Measurements from ENCODE around the gene DLGAP1.
"Not testable (repeated sequence)": the region's sequence is repeated elsewhere in the genome, so short reads cannot be mapped to it uniquely, and the experiment has no call there.

DLGAP1 gene

DNA sequence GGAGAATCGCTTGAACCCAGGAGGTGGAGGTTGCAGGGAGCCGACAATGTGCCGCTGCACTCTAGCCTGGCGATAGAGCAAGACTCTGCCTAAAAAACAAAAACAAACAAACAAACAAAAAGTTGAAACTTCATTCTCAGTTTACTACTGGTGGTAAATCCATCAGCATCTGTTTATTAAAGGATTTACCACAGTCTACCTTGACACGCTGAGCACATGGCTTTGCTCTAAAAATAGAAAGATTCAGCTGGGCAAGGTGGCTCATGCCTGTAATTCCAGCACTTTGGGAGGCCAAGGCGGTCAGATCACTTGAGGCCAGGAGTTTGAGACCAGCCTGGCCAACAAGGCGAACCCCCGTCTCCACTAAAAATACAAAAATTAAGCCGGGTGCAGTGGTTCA, 803.8 kb downstream of the DLGAP1 start:
- in situ Hi-C loops (cut with HindIII; ENCODE audit: low pct_unique_long_range_greater_than_20kb, low sequenced_read_pairs) = no loop called here
- TF ChIP-seq JUND (IDR thresholded peaks at IDR 0.05; ENCODE audit: low read depth) = no peak
- no peak for DNase-seq (ENCODE audit: low read depth in 1 of 2, low spot score in 1 of 2)

DNA sequence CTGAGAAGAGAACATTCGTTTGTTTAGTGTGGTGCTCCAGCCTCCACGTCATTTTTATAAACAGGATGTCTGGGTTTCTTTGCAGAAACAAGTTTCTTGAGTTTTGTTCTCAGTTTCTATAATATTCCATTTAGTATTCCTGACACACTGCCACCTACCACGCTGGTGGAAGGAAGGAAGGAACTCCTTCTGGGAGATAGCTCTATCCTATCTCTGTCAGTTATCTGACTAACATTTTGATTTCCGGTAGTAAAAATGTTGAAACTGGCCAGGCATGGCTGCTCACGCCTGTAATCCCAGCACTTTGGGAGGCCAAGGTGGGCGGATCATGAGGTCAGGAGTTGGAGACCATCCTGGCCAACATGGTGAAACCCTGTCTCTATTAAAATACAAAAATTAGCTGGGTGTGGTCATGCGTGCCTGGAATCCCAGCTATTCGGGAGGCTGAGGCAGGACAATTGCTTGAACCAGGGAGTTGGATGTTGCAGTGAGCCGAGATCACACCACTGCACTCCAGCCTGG, 804.5 kb downstream of the DLGAP1 start:
- DNase-seq (ENCODE audit: low read depth in 1 of 2, low spot score in 1 of 2); in situ Hi-C loops (cut with HindIII; ENCODE audit: low pct_unique_long_range_greater_than_20kb, low sequenced_read_pairs): not testable (repeated sequence)

DNA sequence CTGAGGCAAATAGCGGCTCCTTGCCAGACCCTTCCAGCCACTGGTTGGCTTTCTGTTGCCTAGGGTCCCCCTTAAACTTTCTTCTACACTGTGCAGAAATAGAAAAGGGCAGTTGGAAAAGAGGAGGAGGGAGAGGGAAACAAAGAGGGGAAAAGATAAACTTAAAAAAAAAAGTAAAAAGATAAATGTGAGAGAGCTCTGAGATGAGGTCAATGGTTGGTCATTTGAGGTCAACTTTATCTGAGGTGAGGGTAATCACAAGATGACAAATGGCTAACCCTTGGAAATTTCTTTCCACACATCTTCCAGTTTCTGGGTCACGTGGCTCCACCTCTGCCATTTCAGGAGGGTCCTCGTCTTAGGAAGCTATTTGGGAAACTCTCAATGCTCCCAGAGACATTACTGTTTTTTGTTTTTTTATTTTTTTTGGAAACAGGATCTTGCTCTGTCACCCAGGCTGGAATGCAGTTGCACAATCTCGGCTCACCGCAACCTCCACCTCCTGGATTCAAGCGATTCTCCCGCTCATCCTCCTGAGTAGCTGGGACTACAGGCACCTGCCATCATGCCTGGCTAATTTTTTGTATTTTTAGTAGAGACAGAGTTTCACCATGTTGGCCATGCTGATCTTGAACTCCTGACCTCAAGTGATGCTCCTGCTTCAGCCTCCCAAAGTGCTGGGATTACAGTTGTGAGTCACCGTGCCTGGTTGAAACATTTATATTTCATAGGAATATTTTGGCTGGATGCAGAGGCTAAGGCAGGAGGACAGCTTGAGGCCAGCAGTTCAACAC, 805.3 kb downstream of the DLGAP1 start:
- no peak for TF ChIP-seq JUND (IDR thresholded peaks at IDR 0.05; ENCODE audit: low read depth)
- DNase-seq (ENCODE audit: low read depth in 1 of 2, low spot score in 1 of 2) = no peak
- in situ Hi-C loops (cut with HindIII; ENCODE audit: low pct_unique_long_range_greater_than_20kb, low sequenced_read_pairs) = no loop called here

DNA sequence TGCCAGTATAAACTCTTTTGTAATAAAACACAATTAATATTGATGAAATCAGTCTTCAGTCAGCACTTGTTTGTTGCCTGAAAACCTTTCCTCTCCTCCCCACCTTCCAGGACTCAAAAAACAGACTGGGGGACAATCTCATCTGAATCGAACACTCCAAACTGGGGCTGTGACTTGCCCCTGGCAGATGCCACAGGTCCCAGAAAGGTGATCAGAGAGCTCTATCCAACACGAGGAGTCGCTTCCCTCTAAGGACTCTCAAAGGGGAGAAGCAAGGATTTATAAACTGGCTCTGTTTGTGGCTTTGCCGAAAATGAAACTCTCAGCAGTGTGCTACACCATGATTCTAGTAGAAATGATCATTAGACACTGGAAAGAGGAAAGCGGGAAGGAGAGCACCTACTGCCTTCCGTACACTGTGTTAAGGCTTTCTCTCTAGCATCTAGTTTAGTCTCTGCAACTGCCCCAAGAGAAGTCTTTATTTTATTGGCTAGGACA, 805.9 kb downstream of the DLGAP1 start:
- in situ Hi-C loops (cut with HindIII; ENCODE audit: low pct_unique_long_range_greater_than_20kb, low sequenced_read_pairs) = no loop called here
- DNase-seq (ENCODE audit: low read depth in 1 of 2, low spot score in 1 of 2) = no peak
- TF ChIP-seq JUND (IDR thresholded peaks at IDR 0.05; ENCODE audit: low read depth) = no peak

DNA sequence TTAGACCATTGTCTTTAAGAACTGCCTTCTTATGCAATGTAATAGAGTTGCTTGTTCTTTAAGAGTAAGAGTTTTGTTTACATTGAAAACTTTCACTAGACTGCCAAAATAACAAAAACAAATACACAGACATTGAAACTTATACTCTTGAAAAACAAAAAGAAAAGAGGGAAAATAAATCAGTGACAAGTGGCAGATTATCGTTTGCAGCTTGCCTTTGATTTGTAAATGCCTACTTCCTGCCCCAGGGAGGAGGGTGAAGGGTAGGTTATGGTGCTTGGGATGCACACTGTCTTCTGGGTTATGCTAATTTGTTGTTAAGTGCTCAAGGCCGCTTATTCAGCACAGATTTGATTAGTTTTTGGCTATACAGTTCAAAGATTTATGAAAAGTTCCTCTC, 806.5 kb downstream of the DLGAP1 start:
- in situ Hi-C loops (cut with HindIII; ENCODE audit: low pct_unique_long_range_greater_than_20kb, low sequenced_read_pairs) = no loop called here
- no peak for TF ChIP-seq JUND (IDR thresholded peaks at IDR 0.05; ENCODE audit: low read depth)

DNA sequence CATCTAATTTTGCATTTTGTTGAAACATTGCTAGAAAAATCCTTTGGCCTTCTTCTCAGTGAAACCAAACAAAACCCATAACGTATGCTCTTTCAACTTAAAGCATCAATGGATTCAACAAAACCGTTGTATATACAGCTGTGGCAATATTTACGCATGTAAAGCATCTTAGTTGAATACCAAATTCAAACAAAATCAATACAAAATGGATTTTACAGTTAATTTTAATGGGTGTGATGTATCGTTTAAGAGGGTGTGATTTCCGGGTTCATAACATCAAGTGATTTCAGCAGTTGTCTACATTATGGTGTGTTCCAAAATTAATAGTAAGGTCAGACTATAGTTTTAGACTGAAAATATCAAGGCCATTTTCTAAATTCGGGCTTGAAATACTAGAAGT, 806.9 kb downstream of the DLGAP1 start:
- in situ Hi-C loops (cut with HindIII; ENCODE audit: low pct_unique_long_range_greater_than_20kb, low sequenced_read_pairs) = no loop called here
- no peak for DNase-seq (ENCODE audit: low read depth in 1 of 2, low spot score in 1 of 2)
- no peak for TF ChIP-seq JUND (IDR thresholded peaks at IDR 0.05; ENCODE audit: low read depth)

More for the DNA sequence above, 806.5 kb downstream of the DLGAP1 start:
- DNase-seq (ENCODE audit: low read depth in 1 of 2, low spot score in 1 of 2) = no peak

DNA sequence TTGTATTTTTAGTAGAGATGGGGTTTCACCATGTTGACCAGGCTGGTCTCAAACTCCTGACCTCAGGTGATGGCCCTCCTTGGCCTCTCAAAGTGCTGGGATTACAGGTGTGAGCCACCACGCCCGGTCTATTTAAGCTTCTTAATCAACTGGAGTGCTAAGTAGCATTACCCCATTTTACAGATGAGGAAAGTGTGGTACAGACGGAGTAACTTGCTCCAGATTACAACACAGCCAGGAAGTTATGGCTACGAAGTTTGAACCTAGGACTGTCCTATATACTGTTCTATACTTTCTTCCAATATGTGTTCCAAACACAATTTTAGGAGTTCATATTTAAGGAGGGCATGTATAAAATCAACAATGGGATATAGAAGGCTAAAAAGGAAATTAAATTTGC, 807.5 kb downstream of the DLGAP1 start:
- no peak for DNase-seq (ENCODE audit: low read depth in 1 of 2, low spot score in 1 of 2)
- in situ Hi-C loops (cut with HindIII; ENCODE audit: low pct_unique_long_range_greater_than_20kb, low sequenced_read_pairs) = no loop called here
- TF ChIP-seq JUND (IDR thresholded peaks at IDR 0.05; ENCODE audit: low read depth) = no peak

DNA sequence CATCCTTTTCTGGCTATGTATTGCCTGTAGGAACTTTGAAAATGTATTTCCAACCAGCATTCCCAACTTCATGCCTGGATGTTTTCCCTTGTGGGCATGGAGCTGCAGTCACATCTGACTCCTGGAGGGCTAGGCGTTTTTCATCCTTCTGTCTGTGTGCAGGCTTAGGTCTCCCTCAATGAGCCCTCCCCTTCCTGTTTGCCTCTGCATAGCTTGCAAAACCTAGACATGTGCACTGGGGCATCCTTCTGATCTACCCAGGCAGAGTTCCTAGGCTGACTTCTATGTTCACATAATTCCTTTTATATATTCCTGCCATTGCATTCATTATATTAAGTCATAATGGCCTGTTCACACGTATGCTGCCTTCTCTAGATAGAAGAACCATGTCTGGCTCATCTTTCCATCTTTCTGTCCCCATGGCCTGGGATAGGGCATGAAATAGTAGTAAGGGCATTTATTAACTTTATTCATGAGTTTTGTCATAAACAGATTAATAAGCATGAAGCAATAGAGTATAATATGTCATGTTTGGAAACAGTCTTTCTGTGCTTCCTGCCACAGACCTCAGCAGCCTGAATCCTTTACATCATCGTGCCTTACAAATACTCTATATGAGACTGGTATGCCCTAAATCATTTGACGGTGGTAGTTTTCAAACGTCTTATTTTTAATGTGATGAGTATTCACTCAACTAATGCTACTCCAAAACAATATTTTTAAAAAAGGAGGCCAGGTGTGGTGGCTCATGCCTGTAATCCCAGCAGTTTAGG, 809.5 kb downstream of the DLGAP1 start:
- in situ Hi-C loops (cut with HindIII; ENCODE audit: low pct_unique_long_range_greater_than_20kb, low sequenced_read_pairs) = no loop called here
- DNase-seq (ENCODE audit: low read depth in 1 of 2, low spot score in 1 of 2) = no peak
- TF ChIP-seq JUND (IDR thresholded peaks at IDR 0.05; ENCODE audit: low read depth) = no peak

DNA sequence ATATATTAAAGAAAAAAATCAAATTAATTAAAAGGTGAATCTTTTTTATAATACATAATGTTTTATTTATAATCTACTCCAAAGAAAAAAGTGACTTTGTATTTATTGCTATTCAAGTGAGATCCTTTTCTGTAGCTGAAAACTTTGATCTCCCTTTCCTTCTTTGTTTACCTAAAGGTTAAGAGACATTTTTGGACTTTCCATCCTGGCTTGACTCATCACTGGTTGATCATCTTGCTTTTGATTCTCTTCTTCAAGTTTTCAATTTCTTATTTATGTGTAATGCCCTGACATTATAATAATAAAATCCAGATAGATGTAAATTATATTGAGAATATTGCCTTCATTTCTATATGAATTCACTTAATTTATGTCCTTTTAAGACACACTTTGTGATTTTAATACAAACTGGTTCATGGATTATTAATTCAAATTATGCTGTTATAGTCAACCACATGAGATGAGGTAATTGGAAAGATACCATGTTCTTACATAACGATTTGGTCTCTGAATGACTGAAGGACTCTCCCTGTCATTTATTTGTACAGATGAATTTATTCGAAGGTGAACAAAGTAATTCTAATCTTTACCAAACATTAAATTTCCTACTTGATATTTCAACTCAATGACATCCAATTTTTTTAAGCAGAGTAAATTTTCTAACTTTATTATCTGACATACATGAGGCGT, 820.7 kb downstream of the DLGAP1 start:
- no peak for TF ChIP-seq JUND (IDR thresholded peaks at IDR 0.05; ENCODE audit: low read depth)
- DNase-seq (ENCODE audit: low read depth in 1 of 2, low spot score in 1 of 2) = no peak
- in situ Hi-C loops (cut with HindIII; ENCODE audit: low pct_unique_long_range_greater_than_20kb, low sequenced_read_pairs) = no loop called here

DNA sequence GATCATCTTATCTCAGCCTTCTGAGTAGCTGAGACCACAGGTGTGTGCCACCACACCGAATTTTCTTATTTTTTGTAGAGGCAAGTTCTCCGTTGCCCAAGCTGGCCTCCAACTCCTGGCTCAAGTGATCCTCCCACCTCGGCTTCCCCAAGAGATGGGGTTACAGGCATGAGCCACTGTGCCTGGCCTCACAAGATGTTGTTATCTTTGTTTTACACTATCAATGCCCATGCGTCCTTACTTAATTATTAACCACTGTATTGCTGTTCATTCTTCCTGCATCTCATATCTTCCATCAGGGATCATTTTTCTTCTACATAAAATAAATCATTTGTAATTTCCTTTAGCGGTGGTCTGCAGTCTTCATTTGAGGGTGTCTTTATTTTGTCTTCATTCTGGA, 823.2 kb downstream of the DLGAP1 start:
- DNase-seq (ENCODE audit: low read depth in 1 of 2, low spot score in 1 of 2) = no peak
- in situ Hi-C loops (cut with HindIII; ENCODE audit: low pct_unique_long_range_greater_than_20kb, low sequenced_read_pairs) = no loop called here
- no peak for TF ChIP-seq JUND (IDR thresholded peaks at IDR 0.05; ENCODE audit: low read depth)

DNA sequence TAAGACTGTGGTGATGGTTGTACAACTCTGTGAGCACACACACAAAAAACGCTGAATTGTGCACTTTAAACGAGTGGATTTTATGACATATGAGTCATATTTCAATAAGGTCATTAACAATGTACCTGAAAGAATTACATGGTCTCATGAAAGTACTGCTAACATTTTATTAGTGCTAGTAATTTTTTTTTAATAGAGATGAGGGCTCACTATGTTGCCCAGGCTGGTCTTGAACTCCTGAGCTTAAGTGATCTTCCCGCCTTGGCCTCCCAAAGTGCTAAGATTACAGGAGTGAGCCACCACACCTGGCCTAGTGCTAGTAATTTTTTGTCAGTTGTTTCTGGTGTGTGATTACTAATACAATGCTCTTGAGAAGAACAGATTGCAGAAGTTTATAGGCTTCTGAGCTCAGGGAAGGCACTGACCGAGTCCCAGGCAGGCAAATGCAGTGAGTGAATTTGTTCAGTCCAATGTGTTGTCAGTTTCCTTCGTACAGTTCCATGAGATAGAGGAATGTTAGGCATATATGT, 828.1 kb downstream of the DLGAP1 start:
- TF ChIP-seq JUND (IDR thresholded peaks at IDR 0.05; ENCODE audit: low read depth) = no peak
- no peak for DNase-seq (ENCODE audit: low read depth in 1 of 2, low spot score in 1 of 2)
- in situ Hi-C loops (cut with HindIII; ENCODE audit: low pct_unique_long_range_greater_than_20kb, low sequenced_read_pairs) = no loop called here

DNA sequence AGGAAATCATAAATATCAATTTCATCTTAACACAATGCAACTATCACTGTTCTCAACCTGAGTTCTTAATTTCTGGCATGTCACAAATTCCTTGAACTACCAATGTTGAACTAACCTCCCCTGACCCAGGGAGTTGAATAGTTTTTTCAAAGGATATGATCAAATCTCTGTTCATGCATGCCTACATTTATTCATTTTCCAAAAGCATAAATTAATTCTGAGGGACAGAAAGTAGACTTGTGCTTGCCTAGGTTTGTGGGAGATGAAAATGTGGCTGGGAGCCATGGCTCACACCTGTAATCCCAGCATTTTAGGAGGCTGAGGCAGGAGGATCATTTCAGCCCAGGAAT, 829.4 kb downstream of the DLGAP1 start:
- no peak for DNase-seq (ENCODE audit: low read depth in 1 of 2, low spot score in 1 of 2)
- TF ChIP-seq JUND (IDR thresholded peaks at IDR 0.05; ENCODE audit: low read depth) = no peak
- in situ Hi-C loops (cut with HindIII; ENCODE audit: low pct_unique_long_range_greater_than_20kb, low sequenced_read_pairs) = no loop called here

All from T47D (cell line).